ENCODE results near the gene MMD2.

The MMD2 gene

DNA sequence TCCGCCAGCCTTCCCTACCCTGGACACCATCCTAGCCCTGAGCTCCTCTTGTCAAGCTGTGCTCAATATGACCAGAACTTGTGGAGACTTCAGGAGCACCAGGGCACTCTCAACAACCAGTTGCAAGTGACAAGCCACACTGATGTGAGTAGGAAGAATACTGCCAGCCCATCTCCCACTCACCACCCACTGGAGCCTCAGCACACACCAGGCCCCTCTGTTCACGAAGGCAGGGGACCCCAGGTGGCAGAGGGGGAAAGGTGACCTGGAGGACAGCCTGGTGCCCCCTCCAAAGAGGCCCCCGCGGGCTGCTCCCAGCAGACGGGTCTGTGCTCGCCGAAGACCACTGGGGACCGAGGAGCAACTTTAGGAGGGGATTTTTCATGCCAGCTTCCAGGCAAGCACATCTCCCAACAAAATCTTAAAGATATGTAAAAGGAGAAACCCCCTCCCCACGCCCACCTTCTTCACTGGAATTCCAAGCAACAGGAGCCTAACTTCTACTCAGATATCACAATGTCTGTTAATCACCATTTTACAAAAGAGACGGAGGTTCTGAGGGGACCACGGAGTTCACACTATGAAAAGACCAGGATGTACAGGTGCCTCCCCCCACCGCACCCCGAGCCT lies 1.0 kb downstream of the MMD2 start:
- DNase-seq = no peak

DNA sequence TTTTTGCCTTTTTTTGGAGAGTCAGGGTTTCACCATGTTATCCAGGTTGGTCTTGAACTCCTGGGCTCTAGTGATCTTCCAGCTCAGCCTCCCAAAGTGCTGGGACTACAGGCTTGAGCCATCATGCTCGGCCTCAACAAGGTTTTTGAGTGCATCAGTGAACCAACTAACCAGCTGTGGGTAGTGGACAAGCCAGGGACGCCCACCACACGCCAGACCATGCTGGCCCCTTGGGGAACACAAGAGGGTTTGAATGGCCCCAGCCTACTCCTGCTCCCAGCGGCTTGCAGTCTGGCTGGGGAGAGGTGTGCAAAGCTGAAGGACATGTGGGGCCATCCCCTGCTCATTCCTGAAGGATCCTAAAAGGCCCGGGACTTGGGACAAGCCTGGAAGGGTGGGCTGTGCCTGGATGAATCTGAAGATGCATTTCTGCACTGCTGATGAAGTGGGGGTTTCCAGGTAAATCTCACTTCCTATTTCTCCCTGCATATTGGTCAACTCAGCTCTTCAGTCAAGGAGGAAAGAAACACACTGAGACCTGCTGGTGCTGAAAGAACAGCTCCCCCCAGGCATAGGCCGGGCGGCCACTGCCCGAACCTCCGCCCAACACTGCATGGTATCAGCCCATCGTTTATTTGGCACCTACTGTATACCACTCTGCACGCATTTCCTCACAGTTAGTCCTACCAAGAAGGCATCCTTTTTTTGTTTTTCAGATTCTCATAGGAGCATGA lies 6.9 kb downstream of the MMD2 start:
- no peak for DNase-seq

- no peak for DNase-seq
Measured at GRCh38 chr7:4951304-4951703, 7.7 kb downstream of the MMD2 start.

GRCh38 chr7:4948402-4948801 lies 10.6 kb downstream of the MMD2 start:
- DNase-seq = no peak

DNA sequence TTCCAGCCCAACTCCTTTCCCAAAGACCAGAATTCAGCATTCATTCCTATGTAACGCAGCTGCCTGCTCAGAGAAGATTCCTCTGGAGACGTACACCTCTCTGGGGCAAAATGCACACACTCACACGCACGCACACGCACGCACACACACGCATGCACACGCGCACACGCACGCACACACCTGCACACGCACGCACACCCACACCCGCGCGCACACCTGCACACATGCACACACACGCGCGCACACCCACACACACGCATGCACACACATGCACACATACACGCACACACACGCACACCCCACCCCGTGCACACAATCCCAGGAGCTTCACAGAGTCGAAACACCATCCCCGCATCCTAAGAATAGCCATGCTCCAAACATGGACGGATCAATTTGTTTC lies 13.0 kb downstream of the MMD2 start:
- no peak for DNase-seq

GRCh38 chr7:4944939-4945338 lies 14.0 kb downstream of the MMD2 start:
- DNase-seq = no peak

DNA sequence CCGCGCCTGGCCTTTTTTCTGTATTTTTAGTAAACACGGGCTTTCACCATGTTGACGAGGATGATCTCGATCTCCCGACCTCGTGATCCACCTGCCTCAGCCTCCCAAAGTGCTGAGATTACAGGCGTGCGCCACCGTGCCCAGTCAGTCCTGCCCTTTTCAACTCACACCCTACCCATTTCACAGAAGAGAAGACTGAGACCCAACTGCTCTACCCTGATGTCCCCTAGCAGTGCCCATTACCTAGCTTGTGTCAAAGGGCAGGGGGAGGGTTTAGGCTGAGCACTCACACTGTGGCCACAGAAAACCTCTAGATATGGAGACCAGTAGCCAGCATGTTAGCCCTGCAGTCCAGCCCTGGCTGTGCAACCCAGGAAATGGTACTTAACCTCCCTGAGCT lies 15.7 kb downstream of the MMD2 start:
- no peak for DNase-seq

- no peak for DNase-seq
Measured at GRCh38 chr7:4939971-4940728, 18.8 kb downstream of the MMD2 start.

DNA sequence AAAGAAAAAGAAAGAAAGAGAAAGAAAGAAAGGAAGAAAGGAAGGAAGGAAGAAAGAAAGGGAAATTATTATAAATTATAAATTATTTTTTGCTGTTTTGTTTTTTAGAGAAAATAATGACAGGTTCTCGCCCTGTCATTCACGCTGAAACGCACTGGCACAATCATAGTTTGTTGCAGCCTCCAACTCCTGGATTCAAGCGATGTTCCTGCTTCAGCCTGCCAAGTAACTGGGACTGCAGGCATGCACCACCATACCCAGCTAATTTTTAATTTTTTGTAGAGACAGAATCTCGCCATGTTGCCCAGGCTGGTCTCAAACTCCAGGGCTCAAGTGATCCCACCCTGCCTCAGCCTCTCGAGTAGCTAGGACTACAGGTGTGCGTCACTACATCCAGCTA lies 21.6 kb downstream of the MMD2 start:
- DNase-seq = no peak

DNA sequence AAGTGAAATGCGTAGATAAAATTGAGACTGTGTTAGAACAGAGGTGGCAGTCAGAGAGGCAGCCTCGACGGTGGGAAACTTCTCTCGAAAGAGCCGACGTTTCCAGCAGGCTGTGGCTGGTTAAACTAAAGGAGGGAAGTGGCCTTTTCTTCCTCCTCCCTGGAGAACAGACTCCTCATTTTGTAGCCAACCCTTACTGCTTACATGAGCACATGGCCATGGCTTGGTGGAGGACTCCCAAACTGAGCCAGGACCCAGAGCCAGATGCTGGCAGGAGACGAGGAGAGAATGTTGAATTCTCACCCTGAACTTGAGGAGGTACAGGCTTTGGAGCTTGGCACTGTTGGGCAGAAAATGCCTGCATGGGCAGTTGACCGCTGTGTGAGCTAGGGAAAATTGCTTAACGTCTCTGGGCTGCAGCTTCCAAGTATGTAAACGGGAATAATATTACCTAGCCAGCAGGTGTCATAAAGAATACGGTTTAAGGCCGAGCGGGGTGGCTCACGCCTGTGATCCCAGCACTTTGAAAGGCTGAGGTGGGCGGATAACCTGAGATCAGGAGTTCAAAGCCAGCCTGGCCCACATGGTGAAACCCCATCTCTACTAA lies 24.5 kb downstream of the MMD2 start:
- no peak for DNase-seq

DNA sequence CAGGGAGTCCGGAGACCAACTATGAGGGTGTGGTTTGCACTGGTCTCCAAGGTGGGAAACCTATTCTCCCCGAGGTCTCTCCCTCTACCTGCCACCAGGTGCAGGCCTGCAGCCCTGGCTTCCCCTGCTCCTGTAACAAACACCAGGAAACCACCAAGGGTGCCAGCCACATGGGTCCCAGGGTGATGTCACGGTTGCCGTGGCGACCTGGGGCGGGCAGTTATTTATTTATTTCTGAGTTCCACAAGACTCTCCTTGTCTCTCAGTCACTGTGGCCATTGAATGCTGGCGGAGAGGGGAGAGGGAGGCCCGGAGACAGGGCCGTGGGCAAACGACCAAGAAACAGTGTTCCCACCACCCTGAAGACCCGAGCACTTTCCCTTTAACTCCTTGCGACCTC lies 27.0 kb downstream of the MMD2 start:
- no peak for DNase-seq

DNA sequence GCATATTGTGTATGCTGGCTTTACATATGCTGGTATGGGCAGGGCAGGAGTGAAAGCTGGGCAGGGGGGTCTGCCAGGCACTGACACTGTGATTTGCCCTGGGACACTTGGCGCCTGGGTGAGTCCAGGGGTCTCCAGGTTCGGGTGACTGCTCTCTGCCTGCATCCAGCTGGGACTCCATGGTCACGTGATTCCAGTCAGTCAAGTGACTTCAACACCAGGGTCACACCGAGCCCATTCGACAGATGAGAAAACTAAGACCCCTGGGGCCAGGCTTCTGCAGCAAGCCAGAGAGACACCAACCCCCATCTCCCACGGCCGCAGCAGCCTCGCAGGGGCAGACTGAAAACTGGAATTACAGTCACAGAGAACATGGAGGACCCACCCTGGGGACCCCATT lies 30.0 kb downstream of the MMD2 start:
- DNase-seq = no peak

DNA sequence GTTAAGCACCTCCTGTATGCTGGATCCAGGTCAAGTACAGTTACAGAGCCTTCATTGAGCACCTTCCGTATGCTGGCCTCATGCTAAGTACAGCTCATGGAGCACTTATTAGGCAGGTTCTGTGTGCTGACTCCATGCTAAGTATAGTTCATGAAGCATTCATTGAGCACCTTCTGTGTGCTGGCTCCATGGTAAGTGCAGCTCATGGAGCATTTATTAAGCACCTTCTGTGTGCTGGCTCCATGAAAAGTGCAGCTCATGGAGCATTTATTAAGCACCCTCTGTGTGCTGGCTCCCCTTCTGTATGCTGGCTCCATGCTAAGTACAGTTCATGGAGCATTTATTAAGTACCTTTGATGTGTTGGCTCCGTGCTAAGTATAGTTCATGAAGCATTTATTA lies 30.5 kb downstream of the MMD2 start:
- no peak for DNase-seq

- no peak for DNase-seq
Measured at GRCh38 chr7:4919969-4920766, 38.8 kb downstream of the MMD2 start.

DNA sequence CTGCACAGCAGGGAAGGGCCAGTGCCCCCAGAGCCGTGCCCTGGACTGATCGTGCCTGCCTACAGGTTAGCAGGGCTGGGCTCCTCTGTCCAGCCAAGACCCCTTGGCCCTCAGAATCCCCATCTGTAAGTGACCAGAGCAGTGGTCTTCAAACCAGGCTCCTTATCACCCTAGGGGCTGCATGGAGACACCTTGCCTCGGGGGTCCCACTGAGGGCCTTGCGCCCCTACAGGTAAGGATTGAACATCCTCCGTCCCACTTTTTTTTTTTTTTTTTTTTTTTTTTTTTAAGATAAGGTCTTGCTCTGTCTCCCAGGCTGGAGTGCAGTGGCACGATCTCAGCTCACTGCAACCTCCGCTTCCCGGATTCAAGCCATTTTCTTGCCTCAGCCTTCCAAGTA lies 42.9 kb downstream of the MMD2 start:
- DNase-seq = no peak

GRCh38 chr7:4911111-4911828 lies 47.7 kb downstream of the MMD2 start:
- no peak for DNase-seq

GRCh38 chr7:4906682-4907081 lies 52.3 kb downstream of the MMD2 start:
- DNase-seq = no peak

DNA sequence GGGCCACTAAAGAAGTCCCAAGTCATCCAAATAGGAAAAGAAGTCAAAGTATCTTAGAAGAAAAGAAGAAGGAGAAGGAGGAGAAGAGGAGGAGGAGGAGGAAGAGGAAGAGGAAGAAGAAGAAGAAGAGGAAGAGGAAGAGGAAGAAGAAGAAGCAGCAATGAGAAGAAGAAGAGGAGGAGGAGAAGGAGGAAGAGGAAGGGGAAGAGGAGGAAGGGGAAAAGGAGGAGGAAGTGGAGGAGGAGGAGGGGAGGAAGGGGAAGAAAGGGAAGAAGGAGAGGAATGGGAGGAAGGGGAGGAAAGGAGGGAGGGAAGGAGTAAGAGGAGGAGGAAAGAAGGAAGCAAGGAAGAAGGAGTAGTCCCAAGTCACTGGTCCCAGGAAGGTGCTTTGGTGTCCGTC lies 53.8 kb downstream of the MMD2 start:
- DNase-seq = no peak

- no peak for DNase-seq
Measured at GRCh38 chr7:4904346-4904745, 54.6 kb downstream of the MMD2 start.

DNA sequence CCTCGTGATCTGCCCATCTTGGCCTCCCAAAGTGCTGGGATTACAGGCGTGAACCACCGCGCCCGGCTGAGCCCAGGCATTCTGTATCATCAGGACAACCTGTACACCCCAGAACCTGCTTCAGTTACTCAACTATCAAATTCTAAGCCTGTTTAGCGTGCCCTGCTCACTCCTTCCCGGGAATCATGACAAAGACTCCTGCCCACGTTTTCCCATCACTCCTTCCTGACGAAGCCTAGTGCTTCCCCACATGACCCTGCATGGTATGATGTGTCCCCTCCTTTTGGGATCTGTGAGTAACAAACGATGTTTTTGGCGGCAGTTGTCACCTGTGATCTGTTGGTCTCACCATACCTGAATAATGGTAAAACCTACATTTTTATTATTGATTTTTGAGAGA lies 63.2 kb downstream of the MMD2 start:
- DNase-seq = no peak

- DNase-seq = no peak
Measured at GRCh38 chr7:4894482-4894881, 64.5 kb downstream of the MMD2 start.

DNA sequence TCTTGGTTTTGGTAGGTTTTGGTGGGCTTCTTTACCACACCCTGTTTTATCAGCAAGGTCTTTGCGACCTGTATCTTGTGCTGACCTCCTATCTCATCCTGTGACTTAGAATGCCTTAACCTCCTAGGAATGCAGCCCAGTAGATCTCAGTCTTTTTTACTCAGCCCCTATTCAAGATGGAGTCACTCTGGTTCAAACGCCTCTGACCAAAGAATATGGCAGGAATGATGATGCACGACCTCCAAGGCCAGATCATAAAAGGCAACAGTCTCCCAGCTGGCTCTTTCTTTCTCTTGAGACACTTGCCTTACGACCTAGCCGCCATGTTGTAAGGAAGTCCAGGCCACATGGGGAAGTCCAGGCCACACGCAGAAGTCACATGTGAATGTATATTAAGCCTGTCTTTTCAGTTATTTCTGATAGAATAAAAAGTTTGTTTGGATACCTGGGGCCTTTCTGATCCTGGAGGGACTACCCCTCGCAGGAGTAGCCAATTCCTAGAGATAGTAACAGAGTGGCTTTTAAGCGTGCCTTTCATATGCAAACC lies 65.0 kb downstream of the MMD2 start:
- no peak for DNase-seq

Data from activated CD4-positive, alpha-beta T cell treated with anti-CD3 and anti-CD28 coated beads for 4 hours (primary cell).